IMR-90 (cell line): ENCODE measurements around the gene SLC17A9. TPM values are rescaled to one million over a fixed set of nuclear protein-coding genes. Genes with fewer than 3 reads are reported as not detected.

ENCODE experiments used
- ATAC-seq: fragments of 200-7000 bp; cut with Tn5 transposase; 2 replicates; pipeline ENCODE4 v1.9.1; 2020; ENCODE audit warnings: low read depth, mild to moderate bottlenecking, moderate library complexity
- BruUV-seq: library from RNA; stranded (reverse); fragments of 400-500 nt; replicated peaks from 2 replicates; lab custom pipeline; 2021; lab: Mats Ljungman, UMichigan
- CTCF ChIA-PET: fragments of 300-600 bp; formaldehyde crosslinking; extraction: SDS; loops from one replicate; lab custom pipeline; 2021; ENCODE audit warnings: antibody characterized with exemption; lab: Yijun Ruan, JAX
- POLR2A ChIA-PET: fragments of 300-600 bp; sonication (Branson Sonifier 250); formaldehyde crosslinking; loops from one replicate; lab custom pipeline; 2022; ENCODE audit warnings: antibody characterized with exemption; ENCODE audit not compliant: unreplicated experiment; lab: Charles Lee
- DNase-seq: peaks from one replicate; pipeline ENCODE4 v3.0.0; 2013
- H2AFZ ChIP-seq: replicated peaks from 2 replicates; pipeline ENCODE3; 2013; ENCODE audit warnings: low read length, mild to moderate bottlenecking; ENCODE audit not compliant: poor library complexity
- H2AK5ac ChIP-seq: 2 replicates; pipeline ENCODE4 v1.6.1; 2013; ENCODE audit warnings: low read depth, low read length, inconsistent platforms
- H2AK9ac ChIP-seq: replicated peaks from 2 replicates; pipeline ENCODE3; 2013; ENCODE audit warnings: mild to moderate bottlenecking, low read depth, low read length, moderate library complexity; ENCODE audit not compliant: poor library complexity
- H2BK120ac ChIP-seq: 2 replicates; pipeline ENCODE4 v1.6.1; 2013; ENCODE audit warnings: low read depth, low read length, inconsistent platforms
- H2BK15ac ChIP-seq: 3 replicates; pipeline ENCODE4 v1.6.1; 2013; ENCODE audit warnings: low read depth, low read length, inconsistent platforms
- H2BK20ac ChIP-seq: 2 replicates; pipeline ENCODE4 v1.6.1; 2013; ENCODE audit warnings: low read depth, mild to moderate bottlenecking, inconsistent platforms, low read length, moderate library complexity
- H2BK5ac ChIP-seq: 2 replicates; pipeline ENCODE4 v1.6.1; 2013; ENCODE audit warnings: mild to moderate bottlenecking, low read depth, low read length, inconsistent platforms; ENCODE audit not compliant: poor library complexity, severe bottlenecking
- H3K14ac ChIP-seq: replicated peaks from 2 replicates; pipeline ENCODE4 v1.6.1; 2013; ENCODE audit warnings: low read depth, low read length, inconsistent platforms
- H3K18ac ChIP-seq: 2 replicates; pipeline ENCODE4 v1.6.1; 2013; ENCODE audit warnings: low read depth, low read length, control low read depth
- H3K23ac ChIP-seq: 2 replicates; pipeline ENCODE4 v1.6.1; 2013; ENCODE audit warnings: low read depth, low read length, inconsistent platforms
- H3K27ac ChIP-seq: 2 replicates; pipeline ENCODE4 v1.5.1; 2013; ENCODE audit warnings: mild to moderate bottlenecking, control low read depth, low read length; ENCODE audit not compliant: insufficient read depth
- H3K27me3 ChIP-seq: 2 replicates; pipeline ENCODE4 v1.6.1; 2013; ENCODE audit warnings: low read length; ENCODE audit not compliant: control insufficient read depth, insufficient read depth
- H3K36me3 ChIP-seq: 2 replicates; pipeline ENCODE4 v1.6.1; 2013; ENCODE audit warnings: low read length, mixed read lengths; ENCODE audit not compliant: control insufficient read depth, insufficient read depth
- H3K4ac ChIP-seq: 2 replicates; pipeline ENCODE4 v1.6.1; 2013; ENCODE audit warnings: low read depth, low read length, inconsistent platforms
- H3K4me1 ChIP-seq: 2 replicates; pipeline ENCODE4 v1.6.1; 2013; ENCODE audit warnings: low read length, mixed read lengths; ENCODE audit not compliant: control insufficient read depth, insufficient read depth
- H3K4me2 ChIP-seq: 2 replicates; pipeline ENCODE4 v1.6.1; 2013; ENCODE audit warnings: low read depth, mild to moderate bottlenecking, control low read depth, low read length, moderate library complexity
- H3K4me3 ChIP-seq: 2 replicates; pipeline ENCODE4 v1.5.1; 2013; ENCODE audit warnings: low read depth, mild to moderate bottlenecking, control low read depth, low read length, moderate library complexity; ENCODE audit not compliant: insufficient read depth
- H3K56ac ChIP-seq: 2 replicates; pipeline ENCODE4 v1.6.1; 2013; ENCODE audit warnings: low read length, inconsistent platforms; ENCODE audit not compliant: insufficient read depth; ENCODE audit errors: extremely low read depth
- H3K79me1 ChIP-seq, 2 experiments: 2 replicates each; pipeline ENCODE4 v1.6.1; 2013; ENCODE audit warnings: low read length in 2 of 2, inconsistent platforms in 1 of 2, low read depth in 1 of 2
- H3K9ac ChIP-seq: 2 replicates; pipeline ENCODE4 v1.6.1; 2013; ENCODE audit warnings: low read depth, low read length, control low read depth
- H3K9me1 ChIP-seq: 2 replicates; pipeline ENCODE4 v1.6.1; 2013; ENCODE audit warnings: low read length, inconsistent platforms; ENCODE audit not compliant: insufficient read depth
- H3K9me3 ChIP-seq: 2 replicates; pipeline ENCODE4 v1.6.1; 2013; ENCODE audit warnings: low read length; ENCODE audit not compliant: control insufficient read depth, insufficient read depth
- H4K20me1 ChIP-seq: 2 replicates; pipeline ENCODE4 v1.6.1; 2013; ENCODE audit warnings: low read length, inconsistent platforms; ENCODE audit not compliant: insufficient read depth
- H4K5ac ChIP-seq: 2 replicates; pipeline ENCODE4 v1.6.1; 2013; ENCODE audit warnings: mild to moderate bottlenecking, low read depth, low read length, control low read depth
- H4K8ac ChIP-seq, 2 experiments: 2 replicates each; pipeline ENCODE4 v1.6.1; 2013; ENCODE audit warnings: low read depth in 2 of 2, low read length in 2 of 2, control low read depth in 1 of 2, inconsistent platforms in 1 of 2
- H4K91ac ChIP-seq: 2 replicates; pipeline ENCODE4 v1.6.1; 2013; ENCODE audit warnings: low read depth, low read length, inconsistent platforms; ENCODE audit not compliant: insufficient read depth
- CHD1 ChIP-seq: IDR thresholded peaks from 2 replicates; pipeline ENCODE4 v1.6.1; 2012; ENCODE audit warnings: low read depth, low read length, improper control_type of control experiment
- CTCF ChIP-seq: conservative IDR thresholded peaks from 2 replicates; pipeline ENCODE4 v1.5.1; 2012; ENCODE audit warnings: mild to moderate bottlenecking, low read depth, low read length, improper control_type of control experiment
- ELK1 ChIP-seq: fragments of 150-350 bp; IDR thresholded peaks from 2 replicates; pipeline ENCODE4 v1.6.1; 2016; ENCODE audit warnings: low read depth, mild to moderate bottlenecking, low read length, moderate library complexity, borderline replicate concordance
- FOS ChIP-seq: fragments of 150-350 bp; IDR thresholded peaks from 2 replicates; pipeline ENCODE4 v1.6.1; 2016; ENCODE audit warnings: low read depth, low read length
- MAZ ChIP-seq: IDR thresholded peaks from 2 replicates; pipeline ENCODE4 v1.6.1; 2012; ENCODE audit warnings: low read depth, mild to moderate bottlenecking, low read length, improper control_type of control experiment, moderate library complexity, borderline replicate concordance
- MXI1 ChIP-seq: IDR thresholded peaks from 2 replicates; pipeline ENCODE4 v1.6.1; 2012; ENCODE audit warnings: low read depth, mild to moderate bottlenecking, low read length, moderate library complexity, borderline replicate concordance
- RAD21 ChIP-seq: IDR thresholded peaks from 2 replicates; pipeline ENCODE4 v1.6.1; 2012; ENCODE audit warnings: low read length, improper control_type of control experiment
- RCOR1 ChIP-seq: IDR thresholded peaks from 2 replicates; pipeline ENCODE4 v1.6.1; 2012; ENCODE audit warnings: mild to moderate bottlenecking, low read length, improper control_type of control experiment; ENCODE audit not compliant: insufficient replicate concordance
- RFX5 ChIP-seq: IDR thresholded peaks from 2 replicates; pipeline ENCODE4 v1.8.0; 2012; ENCODE audit warnings: low read depth, mild to moderate bottlenecking, low read length, moderate library complexity
- SMC3 ChIP-seq: fragments of 150-350 bp; IDR thresholded peaks from 2 replicates; pipeline ENCODE4 v1.6.1; 2016; ENCODE audit warnings: low read depth, mild to moderate bottlenecking, antibody characterized with exemption, low read length, moderate library complexity
- WGBS, 2 experiments: methylation state at CpG; one replicate each; pipeline versions ENCODE4 v1.1.5 to v1.1.7; 2013; ENCODE audit warnings: missing lambda C conversion rate in 2 of 2; ENCODE audit not compliant: insufficient read length in 1 of 2; ENCODE audit errors: extremely low coverage in 2 of 2; 5-methylcytosine and 5-hydroxymethylcytosine counted together
- dilution Hi-C: fragments of 300-500 bp; cut with HindIII; formaldehyde crosslinking; loops from one replicate; pipeline ENCODE4 v1.14.3; 2018; ENCODE audit warnings: low sequenced_read_pairs; ENCODE audit not compliant: unreplicated experiment
- in situ Hi-C: fragments of 300-500 bp; cut with MboI; formaldehyde crosslinking; loops from 3 replicates; pipeline ENCODE4 v1.14.3; 2019; ENCODE audit warnings: low sequenced_read_pairs, inconsistent platforms, mixed read lengths
- intact Hi-C: fragments of 100-400 bp; cut with micrococcal nuclease; formaldehyde crosslinking; loops from 2 replicates; pipeline ENCODE4 v1.10.0; 2022
- polyA plus RNA-seq, 3 experiments: library from polyadenylated mRNA; depleted of rRNA; stranded (reverse); fragments of >200 nt; gene quantifications; 2 replicates each; pipeline ENCODE4 v1.2.3, GENCODE V29; 2012; ENCODE audit warnings: low replicate concordance in 1 of 3
- total RNA-seq: library from RNA; depleted of rRNA; stranded (reverse); fragments of >200 nt; gene quantifications from 2 replicates; pipeline ENCODE4 v1.2.3, GENCODE V29; 2012

The SLC17A9 gene
- total and polyA plus RNA-seq, 2 of the 4 experiments (the other 2 are of a cell fraction): 2.2 to 14.4 TPM

GRCh38 chr20:62959101-62959971, 6.8 kb downstream of the SLC17A9 start:
- Histone ChIP-seq H3K4me2 (no peak overlapping the region), H4K91ac (no peak overlapping the region), H2BK5ac (no peak overlapping the region), H3K9me1 (peaks cover 4% of the 10 kb centered on the region; the same call in 1 of the 2 replicates), H2BK15ac (no peak overlapping the region), H3K14ac (no peak overlapping the region), H3K27ac (no peak overlapping the region), H4K5ac (no peak overlapping the region), H2AFZ (no peak overlapping the region), H3K36me3 (peaks cover 1% of the 10 kb centered on the region; the same call in 1 of the 2 replicates), H2AK5ac (no peak overlapping the region), H3K9ac (no peak overlapping the region), H2BK120ac (no peak overlapping the region), H3K18ac (no peak overlapping the region), H3K79me1 (no peaks in the 10 kb centered on the region; a peak in 1 of 4 replicates), H3K9me3 (no peaks in the 10 kb centered on the region), H4K20me1 (no peaks in the 10 kb centered on the region), H3K56ac (no peak overlapping the region), H2AK9ac (no peak overlapping the region), H3K4me3 (no peak overlapping the region), H3K4ac (no peak overlapping the region), H4K8ac (no peak overlapping the region), H3K4me1 (peaks cover 8% of the 10 kb centered on the region; the same call in 1 of the 2 replicates), H2BK20ac (no peak overlapping the region), H3K27me3 (peaks cover 4% of the 10 kb centered on the region; the same call in 1 of the 2 replicates), H3K23ac (no peak overlapping the region)
- dilution Hi-C loops (no loop called here), in situ Hi-C loops (no loop called here), intact Hi-C loops (no loop called here)
- DNase-seq (no peak), ATAC-seq (no peak)
- 74% methylated on average over 30 of the region's 43 CpGs; no CpG with 5 or more reads in 1 of the 2 experiments for WGBS, 2 experiments
- POLR2A ChIA-PET: no interaction called here
- no TSS peak for BruUV-seq
- no peak for TF ChIP-seq MXI1
- no peak for TF ChIP-seq ELK1
- no peak for TF ChIP-seq MAZ
- no peak for TF ChIP-seq CTCF
- no peak for TF ChIP-seq RFX5
- no peak for TF ChIP-seq CHD1
- TF ChIP-seq RCOR1: no peak
- no peak for TF ChIP-seq SMC3
- TF ChIP-seq RAD21: no peak
- no peak for TF ChIP-seq FOS
- CTCF ChIA-PET: interaction anchor here (0.7 kb wide), 1 partner anchor 13 kb away, joined by 3 read pairs; no protein-coding TSS in a partner anchor
